Progenitor cell of endocrine pancreas (in vitro differentiated cells): Measurements from ENCODE around the gene TBX20. TPM values are rescaled to one million over a fixed set of nuclear protein-coding genes. Genes with fewer than 3 reads are reported as not detected.
"Not testable (repeated sequence)": the region's sequence is repeated elsewhere in the genome, so short reads cannot be mapped to it uniquely, and the experiment has no call there.

Experiments used
- DNase-seq: peaks from one replicate; pipeline ENCODE4 v3.0.0; 2021; ENCODE audit warnings: low spot score; ENCODE audit not compliant: unreplicated experiment
- H3K27ac Mint-ChIP-seq: 2 replicates; pipeline ENCODE4 v1.8.0; 2021; ENCODE audit warnings: mild to moderate bottlenecking, moderate library complexity, mixed read lengths
- H3K27me3 Mint-ChIP-seq: 2 replicates; pipeline ENCODE4 v1.8.0; 2021; ENCODE audit warnings: mixed read lengths
- H3K36me3 Mint-ChIP-seq: 2 replicates; pipeline ENCODE4 v1.8.0; 2022; ENCODE audit warnings: mixed read lengths; ENCODE audit not compliant: insufficient read depth
- H3K4me1 Mint-ChIP-seq: 2 replicates; pipeline ENCODE4 v1.8.0; 2021; ENCODE audit warnings: low read depth, mixed read lengths
- H3K4me3 Mint-ChIP-seq: 2 replicates; pipeline ENCODE4 v1.8.0; 2021; ENCODE audit warnings: low read depth, mild to moderate bottlenecking, moderate library complexity, mixed read lengths
- H3K9me3 Mint-ChIP-seq: 2 replicates; pipeline ENCODE4 v1.8.0; 2021; ENCODE audit warnings: low read depth, mixed read lengths
- total RNA-seq: library from RNA; stranded (reverse); gene quantifications from 2 replicates; pipeline ENCODE4 v1.2.1, GENCODE V29; 2021
- TF ChIP-seq, protein P1 (sequence below): fragments of 200-600 bp; sonication (generic); IDR thresholded peaks from one replicate; pipeline ENCODE4 v1.5.0; 2021; ENCODE audit warnings: antibody characterized with exemption, mild to moderate bottlenecking; ENCODE audit not compliant: unreplicated experiment

Gene TBX20
- total RNA-seq, 1 donor from 2014 or later = not detected

DNA sequence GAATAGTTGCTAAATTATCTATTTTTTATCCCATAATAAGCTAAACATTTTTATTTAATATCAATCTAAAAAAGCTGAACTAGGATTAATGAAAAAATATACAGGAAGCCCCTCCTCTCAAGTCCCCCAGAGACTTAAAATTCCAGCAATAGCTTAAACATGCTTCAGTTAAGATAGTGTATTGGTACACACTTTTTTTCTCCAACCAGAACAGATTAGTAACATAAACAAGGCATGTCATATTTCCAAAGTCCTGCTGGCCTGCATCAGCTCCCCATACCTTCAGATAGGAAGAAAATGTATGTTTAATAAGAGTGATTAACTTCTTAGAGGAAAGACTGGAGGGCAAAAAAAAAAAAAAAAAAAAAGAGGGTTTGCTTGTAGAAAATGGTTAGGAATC is 7.1 kb downstream of the TBX20 start:
- Mint-ChIP-seq H3K27ac (no peak overlapping the region), H3K4me1 (no peaks in the 10 kb centered on the region), H3K4me3 (no peak overlapping the region), H3K9me3 (no peaks in the 10 kb centered on the region), H3K36me3 (no peaks in the 10 kb centered on the region), H3K27me3 (peaks cover 55% of the 10 kb centered on the region)
- TF ChIP-seq, protein P1, sequence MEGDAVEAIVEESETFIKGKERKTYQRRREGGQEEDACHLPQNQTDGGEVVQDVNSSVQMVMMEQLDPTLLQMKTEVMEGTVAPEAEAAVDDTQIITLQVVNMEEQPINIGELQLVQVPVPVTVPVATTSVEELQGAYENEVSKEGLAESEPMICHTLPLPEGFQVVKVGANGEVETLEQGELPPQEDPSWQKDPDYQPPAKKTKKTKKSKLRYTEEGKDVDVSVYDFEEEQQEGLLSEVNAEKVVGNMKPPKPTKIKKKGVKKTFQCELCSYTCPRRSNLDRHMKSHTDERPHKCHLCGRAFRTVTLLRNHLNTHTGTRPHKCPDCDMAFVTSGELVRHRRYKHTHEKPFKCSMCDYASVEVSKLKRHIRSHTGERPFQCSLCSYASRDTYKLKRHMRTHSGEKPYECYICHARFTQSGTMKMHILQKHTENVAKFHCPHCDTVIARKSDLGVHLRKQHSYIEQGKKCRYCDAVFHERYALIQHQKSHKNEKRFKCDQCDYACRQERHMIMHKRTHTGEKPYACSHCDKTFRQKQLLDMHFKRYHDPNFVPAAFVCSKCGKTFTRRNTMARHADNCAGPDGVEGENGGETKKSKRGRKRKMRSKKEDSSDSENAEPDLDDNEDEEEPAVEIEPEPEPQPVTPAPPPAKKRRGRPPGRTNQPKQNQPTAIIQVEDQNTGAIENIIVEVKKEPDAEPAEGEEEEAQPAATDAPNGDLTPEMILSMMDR = no peak
- DNase-seq = no peak

DNA sequence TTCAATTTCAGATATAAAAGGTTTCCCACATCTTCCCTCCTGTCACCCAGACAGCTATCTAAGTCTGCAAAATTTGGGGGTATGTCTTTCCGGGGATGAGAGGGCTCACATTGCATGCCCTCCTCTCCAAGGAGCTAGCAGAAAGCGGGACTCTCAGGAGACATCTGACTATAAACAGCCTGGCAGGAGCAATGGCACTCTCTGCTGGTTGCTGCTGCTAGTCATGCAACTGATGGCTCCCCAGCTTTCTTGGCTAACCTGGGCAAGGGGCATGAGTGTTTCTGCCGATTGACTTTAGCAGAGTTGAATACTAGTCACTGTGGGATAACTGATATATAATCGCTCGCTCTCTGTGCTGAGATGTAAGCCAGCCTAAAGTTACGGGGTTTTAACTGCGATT is 12.0 kb downstream of the TBX20 start:
- Mint-ChIP-seq H3K4me3 (no peak overlapping the region), H3K36me3 (no peaks in the 10 kb centered on the region), H3K27me3 (peaks cover 14% of the 10 kb centered on the region), H3K4me1 (no peaks in the 10 kb centered on the region), H3K27ac (no peak overlapping the region), H3K9me3 (no peaks in the 10 kb centered on the region)
- TF ChIP-seq, protein P1 = no peak
- no peak for DNase-seq

DNA sequence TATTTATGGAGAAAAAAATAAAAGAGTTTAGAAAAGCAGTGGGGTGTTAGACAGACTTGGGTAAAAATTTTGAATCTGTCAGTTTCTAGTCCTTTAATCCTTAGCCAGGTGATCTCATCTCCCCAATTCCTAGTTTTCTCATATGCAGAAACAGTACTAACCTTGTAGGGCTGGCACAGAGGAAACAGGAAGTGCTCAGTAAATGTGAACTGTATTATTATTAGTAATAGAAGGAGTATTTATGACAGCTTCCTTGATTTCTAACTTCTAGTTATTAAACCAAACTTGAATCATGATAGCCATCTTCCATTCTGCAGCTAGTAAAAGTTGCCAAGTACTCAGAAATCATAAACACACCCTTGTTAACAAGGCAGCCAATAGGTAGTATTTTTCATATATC is 12.5 kb downstream of the TBX20 start:
- Mint-ChIP-seq H3K4me3 (no peak overlapping the region), H3K27ac (no peak overlapping the region), H3K9me3 (no peaks in the 10 kb centered on the region), H3K36me3 (no peaks in the 10 kb centered on the region), H3K4me1 (no peaks in the 10 kb centered on the region), H3K27me3 (peaks cover 12% of the 10 kb centered on the region)
- TF ChIP-seq, protein P1 = no peak
- DNase-seq = no peak

DNA sequence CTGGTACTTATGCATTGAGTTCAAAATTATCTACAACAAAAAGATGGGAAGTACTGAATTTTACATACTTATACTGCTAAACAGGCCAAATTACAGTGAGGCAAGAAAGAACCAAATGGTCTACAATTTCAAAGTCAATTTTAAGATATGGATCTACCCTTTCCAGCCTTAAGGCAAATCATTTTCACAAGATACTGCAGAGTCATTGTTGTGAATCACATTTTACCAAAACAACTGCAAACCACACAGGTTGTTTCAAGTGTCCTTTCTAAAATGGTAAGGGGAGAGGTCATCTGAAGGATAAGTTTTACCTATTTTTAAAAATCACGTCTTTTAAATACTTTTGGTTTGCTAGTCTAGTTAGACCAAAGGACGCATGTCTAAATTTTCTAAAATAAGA is 12.9 kb downstream of the TBX20 start:
- H3K4me1 Mint-ChIP-seq, H3K4me3 Mint-ChIP-seq, DNase-seq, H3K9me3 Mint-ChIP-seq, H3K36me3 Mint-ChIP-seq, H3K27ac Mint-ChIP-seq: not testable (repeated sequence)
- H3K27me3 Mint-ChIP-seq = peaks cover 12% of the 10 kb centered on the region

DNA sequence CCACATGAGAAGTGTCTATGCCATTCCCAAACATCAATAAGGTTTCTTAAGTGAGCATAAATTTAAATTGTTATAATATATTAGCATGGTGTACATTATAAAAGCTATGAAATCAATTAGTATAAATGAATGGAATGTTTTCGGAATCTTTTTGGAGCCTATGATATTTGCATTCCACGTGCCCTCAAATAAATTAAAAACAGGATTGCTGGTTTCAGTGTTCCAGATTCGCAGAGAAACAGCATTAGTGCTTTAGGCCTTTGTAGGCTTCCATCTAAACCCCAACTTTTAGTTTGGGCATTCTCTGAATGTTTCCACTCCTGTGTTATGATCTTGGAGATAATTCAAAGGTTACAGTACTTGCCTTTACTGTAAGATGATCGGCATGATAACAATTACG is 15.4 kb downstream of the TBX20 start:
- H3K4me3 Mint-ChIP-seq, H3K4me1 Mint-ChIP-seq, H3K27me3 Mint-ChIP-seq, H3K27ac Mint-ChIP-seq, H3K36me3 Mint-ChIP-seq, DNase-seq, H3K9me3 Mint-ChIP-seq: not testable (repeated sequence)

DNA sequence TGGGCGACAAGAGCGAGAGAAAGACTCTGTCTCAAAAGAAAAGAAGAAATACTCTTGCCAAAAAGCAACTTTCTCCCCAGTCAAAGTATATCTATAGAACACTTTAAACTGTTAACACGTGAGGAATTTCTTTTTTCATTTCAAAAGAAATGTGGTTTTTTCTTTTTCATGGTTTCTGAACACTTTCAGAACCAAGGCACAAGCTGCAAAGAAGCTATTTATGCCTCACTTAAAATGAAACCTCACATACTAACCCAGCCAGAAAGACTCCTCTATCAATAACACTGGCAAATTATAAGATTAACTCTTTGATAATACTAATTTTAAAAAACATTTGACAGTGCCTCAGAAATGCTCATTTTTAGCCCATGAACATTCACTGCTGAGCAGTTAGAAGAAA is 20.9 kb downstream of the TBX20 start:
- Mint-ChIP-seq H3K4me1 (no peaks in the 10 kb centered on the region), H3K9me3 (no peaks in the 10 kb centered on the region), H3K27me3 (no peaks in the 10 kb centered on the region), H3K27ac (no peak overlapping the region), H3K4me3 (no peak overlapping the region), H3K36me3 (no peaks in the 10 kb centered on the region)
- TF ChIP-seq, protein P1 = no peak
- DNase-seq = no peak

DNA sequence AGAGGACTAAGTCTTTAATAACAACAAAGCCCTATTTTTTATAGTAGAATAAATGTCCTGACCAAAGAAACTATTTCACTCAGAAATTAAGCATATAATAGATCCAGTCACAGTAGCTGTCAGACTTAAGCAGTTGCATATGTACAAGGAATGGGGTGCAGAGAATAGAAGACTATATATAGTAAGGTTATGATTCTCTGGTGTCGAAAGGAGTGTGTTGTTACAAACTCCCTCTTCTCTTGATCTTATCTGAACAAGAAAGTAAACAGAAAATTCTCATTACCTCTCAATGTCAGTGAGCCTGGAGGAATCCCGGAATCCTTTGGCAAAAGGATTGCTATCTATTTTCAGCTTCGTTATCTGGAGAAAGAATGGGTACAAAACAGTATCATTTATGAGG is 22.7 kb downstream of the TBX20 start:
- H3K9me3 Mint-ChIP-seq, DNase-seq, H3K4me3 Mint-ChIP-seq, H3K36me3 Mint-ChIP-seq, H3K4me1 Mint-ChIP-seq, H3K27me3 Mint-ChIP-seq: not testable (repeated sequence)
- peak overlapping the region; percentile 11 for H3K27ac Mint-ChIP-seq

DNA sequence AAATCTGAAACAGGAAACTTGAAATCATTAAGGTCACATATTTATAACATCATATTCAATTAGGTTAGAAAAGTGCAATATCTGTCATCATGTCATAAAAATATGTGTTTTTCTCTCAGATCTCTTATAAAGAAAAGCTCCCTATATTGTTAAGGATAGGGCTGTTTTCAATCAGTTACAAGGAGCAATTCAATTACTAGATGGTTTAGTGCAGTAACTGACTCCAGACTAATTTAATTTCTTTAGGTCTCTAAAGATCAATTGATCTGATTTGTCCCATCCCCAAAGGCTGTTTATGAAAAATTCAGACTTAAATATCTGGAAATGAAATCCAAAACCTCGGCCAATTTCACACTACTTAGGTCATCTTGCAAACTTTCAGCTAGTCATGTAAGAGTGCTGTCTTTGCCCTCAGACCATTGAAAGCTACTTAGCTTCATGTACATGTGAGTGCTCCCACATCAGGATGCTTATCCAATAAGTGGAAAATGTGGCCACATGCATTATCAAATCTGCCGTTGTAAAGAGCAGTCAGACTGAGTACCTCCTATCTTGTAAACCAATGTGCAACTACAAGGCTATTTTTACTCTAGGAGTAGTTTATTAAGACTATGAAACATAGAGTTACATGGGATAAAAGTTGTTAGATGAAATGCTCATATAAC is 24.7 kb downstream of the TBX20 start:
- not testable (repeated sequence) for H3K27ac Mint-ChIP-seq, H3K4me1 Mint-ChIP-seq, H3K9me3 Mint-ChIP-seq, DNase-seq, H3K27me3 Mint-ChIP-seq, H3K4me3 Mint-ChIP-seq, H3K36me3 Mint-ChIP-seq

DNA sequence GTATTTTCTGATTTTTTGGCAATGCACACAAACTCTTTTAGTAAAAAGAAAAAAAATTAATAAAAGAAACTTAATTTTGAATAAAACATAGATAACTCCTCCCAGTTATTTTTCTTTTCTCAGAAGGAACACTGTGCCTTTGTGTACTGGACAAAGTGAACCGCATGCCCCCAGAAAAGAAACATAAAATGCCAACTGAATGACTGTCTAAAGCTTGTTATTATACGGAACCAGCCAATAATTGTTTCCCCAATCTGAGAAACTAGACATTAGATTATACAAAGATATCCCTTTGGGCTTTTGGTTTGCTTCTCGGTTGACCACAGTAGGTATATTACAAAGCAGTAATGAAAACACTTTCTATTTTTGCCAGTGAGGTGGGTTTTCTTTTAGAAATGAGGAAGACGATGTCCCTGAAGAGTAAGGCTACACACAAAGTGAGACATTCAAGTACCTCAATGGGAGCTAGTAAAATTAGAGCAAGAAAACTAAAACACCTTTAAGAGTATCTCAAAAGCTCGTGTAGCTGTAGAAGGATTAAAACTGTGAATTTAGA is 25.3 kb downstream of the TBX20 start:
- not testable (repeated sequence) for DNase-seq, H3K27me3 Mint-ChIP-seq, H3K4me1 Mint-ChIP-seq, H3K27ac Mint-ChIP-seq, H3K36me3 Mint-ChIP-seq, H3K4me3 Mint-ChIP-seq, H3K9me3 Mint-ChIP-seq
